Breast epithelium (tissue), 4 donors: ENCODE measurements around the gene SSRP1. TPM values are rescaled to one million over a fixed set of nuclear protein-coding genes. Genes with fewer than 3 reads are reported as not detected.

Experiments
- DNase-seq, 2 donors: peaks; one replicate each; pipeline ENCODE4 v3.0.0-alpha.2; 2019; ENCODE audit warnings: low spot score in 2 of 2
- H3K27ac ChIP-seq, 2 donors: fragments of 200-600 bp; sonication (generic) in 1 of 2; one replicate each; pipeline ENCODE4 v1.5.1; 2016 to 2019; ENCODE audit warnings: mild to moderate bottlenecking in 1 of 2
- H3K27me3 ChIP-seq, 2 donors: fragments of 200-600 bp; sonication (generic) in 1 of 2; one replicate each; pipeline versions ENCODE4 v1.5.1 to v1.6.0; 2017 to 2019; ENCODE audit warnings: control low read depth in 1 of 2, mild to moderate bottlenecking in 1 of 2
- H3K36me3 ChIP-seq: fragments of 200-600 bp; one replicate; pipeline ENCODE4 v1.5.1; 2019
- H3K4me1 ChIP-seq, 2 donors: fragments of 200-600 bp; sonication (generic); one replicate each; pipeline ENCODE4 v1.5.1; 2016 to 2019; ENCODE audit warnings: control low read depth in 1 of 2
- H3K4me3 ChIP-seq, 3 donors: fragments of 200-600 bp; sonication (generic); 1 replicate in 2 of 3; 2 replicates in 1 of 3; pipeline ENCODE4 v1.5.1; 2016 to 2019; ENCODE audit warnings: mild to moderate bottlenecking in 3 of 3, moderate library complexity in 2 of 3
- H3K9me3 ChIP-seq, 2 donors: fragments of 200-600 bp; sonication (generic) in 1 of 2; one replicate each; pipeline ENCODE4 v1.5.1; 2016 to 2019; ENCODE audit warnings: control low read depth in 1 of 2
- POLR2A ChIP-seq: fragments of 450-650 bp; IDR thresholded peaks from one replicate; pipeline ENCODE4 v1.6.1; 2016; ENCODE audit warnings: antibody characterized with exemption, mild to moderate bottlenecking, moderate library complexity
- POLR2AphosphoS5 ChIP-seq, 3 donors: sonication (generic); formaldehyde crosslinking; IDR thresholded peaks; one replicate each; pipeline ENCODE4 v1.6.1; 2017; ENCODE audit warnings: antibody characterized with exemption in 3 of 3
- intact Hi-C: fragments of 100-400 bp; cut with DNase I; formaldehyde crosslinking; loops from one replicate; pipeline ENCODE4 v1.15.1; 2023; ENCODE audit warnings: low total_unique reads
- total RNA-seq, 3 donors: library from RNA; depleted of rRNA; stranded (reverse); fragments of >200 nt; gene quantifications; one replicate each; pipeline ENCODE4 v1.1.0, GENCODE V29; 2016
- TF ChIP-seq, protein P1 (sequence below), 3 donors: fragments of 450-650 bp; IDR thresholded peaks; one replicate each; pipeline ENCODE4 v1.5.1; 2016 to 2017; ENCODE audit warnings: antibody characterized with exemption in 3 of 3, mild to moderate bottlenecking in 3 of 3, moderate library complexity in 3 of 3

Gene SSRP1
- total RNA-seq, 3 donors from 2014 or later, result 60.0 to 83.9 (median 76.5) TPM

- Histone ChIP-seq H3K4me1 (peaks cover 30 to 40% of the 10 kb centered on the region in 2 donors), H3K9me3 (no peaks in the 10 kb centered on the region), H3K27me3 (no peaks in the 10 kb centered on the region), H3K4me3 (peak overlapping the region in 1 of 3 donors; percentile 29), H3K36me3 (no peaks in the 10 kb centered on the region), H3K27ac (peak overlapping the region in 1 of 2 donors; percentile 16)
- TF ChIP-seq POLR2A, result no peak
- TF ChIP-seq, protein P1, sequence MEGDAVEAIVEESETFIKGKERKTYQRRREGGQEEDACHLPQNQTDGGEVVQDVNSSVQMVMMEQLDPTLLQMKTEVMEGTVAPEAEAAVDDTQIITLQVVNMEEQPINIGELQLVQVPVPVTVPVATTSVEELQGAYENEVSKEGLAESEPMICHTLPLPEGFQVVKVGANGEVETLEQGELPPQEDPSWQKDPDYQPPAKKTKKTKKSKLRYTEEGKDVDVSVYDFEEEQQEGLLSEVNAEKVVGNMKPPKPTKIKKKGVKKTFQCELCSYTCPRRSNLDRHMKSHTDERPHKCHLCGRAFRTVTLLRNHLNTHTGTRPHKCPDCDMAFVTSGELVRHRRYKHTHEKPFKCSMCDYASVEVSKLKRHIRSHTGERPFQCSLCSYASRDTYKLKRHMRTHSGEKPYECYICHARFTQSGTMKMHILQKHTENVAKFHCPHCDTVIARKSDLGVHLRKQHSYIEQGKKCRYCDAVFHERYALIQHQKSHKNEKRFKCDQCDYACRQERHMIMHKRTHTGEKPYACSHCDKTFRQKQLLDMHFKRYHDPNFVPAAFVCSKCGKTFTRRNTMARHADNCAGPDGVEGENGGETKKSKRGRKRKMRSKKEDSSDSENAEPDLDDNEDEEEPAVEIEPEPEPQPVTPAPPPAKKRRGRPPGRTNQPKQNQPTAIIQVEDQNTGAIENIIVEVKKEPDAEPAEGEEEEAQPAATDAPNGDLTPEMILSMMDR (IDR thresholded peaks at IDR 0.05), result no peak
- TF ChIP-seq POLR2AphosphoS5 (IDR thresholded peaks at IDR 0.05), result no peak
- no peak for DNase-seq
- intact Hi-C loops, result no loop called here
These were observed 28.6 kb downstream of the SSRP1 start for GRCh38 chr11:57306940-57307565.

GRCh38 chr11:57306161-57306876 lies 29.4 kb downstream of the SSRP1 start:
- Histone ChIP-seq H3K4me3 (no peak overlapping the region), H3K36me3 (peaks cover 2% of the 10 kb centered on the region), H3K27me3 (no peaks in the 10 kb centered on the region), H3K27ac (peak overlapping the region in 1 of 2 donors; percentile 14), H3K4me1 (peaks cover 30 to 36% of the 10 kb centered on the region in 2 donors), H3K9me3 (no peaks in the 10 kb centered on the region)
- no peak for TF ChIP-seq POLR2AphosphoS5 (IDR thresholded peaks at IDR 0.05)
- TF ChIP-seq, protein P1 (IDR thresholded peaks at IDR 0.05), result no peak
- no peak for TF ChIP-seq POLR2A
- intact Hi-C loops, result no loop called here
- no peak for DNase-seq

- H3K27me3 ChIP-seq, result no peaks in the 10 kb centered on the region
- H3K4me1 ChIP-seq, result peaks cover 25 to 31% of the 10 kb centered on the region in 2 donors
- peak overlapping the region in 1 of 2 donors; percentile 14 for H3K27ac ChIP-seq
- no peak for DNase-seq
- H3K9me3 ChIP-seq, result no peaks in the 10 kb centered on the region
- intact Hi-C loops, result no loop called here
- H3K4me3 ChIP-seq, result no peak overlapping the region
- peaks cover 8% of the 10 kb centered on the region for H3K36me3 ChIP-seq
- TF ChIP-seq, protein P1 (IDR thresholded peaks at IDR 0.05), result no peak
- TF ChIP-seq POLR2A (no peak), POLR2AphosphoS5 (IDR thresholded peaks at IDR 0.05) (no peak)
These were observed 30.2 kb downstream of the SSRP1 start for GRCh38 chr11:57305523-57305922.

- intact Hi-C loops, result loop anchor here (1.0 kb wide), 1 partner anchor 17 kb away; no protein-coding TSS in a partner anchor
- Histone ChIP-seq H3K27ac (peak overlapping the region; percentile 8 to 64), H3K4me3 (peak overlapping the region in 1 of 3 donors; percentile 40), H3K9me3 (peaks cover 12 to 13% of the 10 kb centered on the region in 2 donors), H3K36me3 (peaks cover 22% of the 10 kb centered on the region), H3K4me1 (peaks cover 14 to 17% of the 10 kb centered on the region in 2 donors), H3K27me3 (no peaks in the 10 kb centered on the region)
- DNase-seq, result no peak
- TF ChIP-seq POLR2AphosphoS5 (IDR thresholded peaks at IDR 0.05), result no peak
- TF ChIP-seq, protein P1 (IDR thresholded peaks at IDR 0.05), result no peak
- no peak for TF ChIP-seq POLR2A
These were observed 31.6 kb downstream of the SSRP1 start for GRCh38 chr11:57303990-57304579.
